SK-N-SH treated with all-trans-retinoic acid at 6 μM for 48 hours (cell line): ENCODE data around the gene SRRM3.

Experiments
- ATAC-seq: fragments of 200-7000 bp; cut with Tn5 transposase; 3 replicates; pipeline ENCODE4 v1.9.1; 2020; ENCODE audit warnings: mild to moderate bottlenecking, moderate library complexity
- ARNTL ChIP-seq: fragments of 450-650 bp; formaldehyde crosslinking; IDR thresholded peaks from 2 replicates; pipeline ENCODE4 v1.5.0; 2020; ENCODE audit warnings: low read depth, mild to moderate bottlenecking, moderate library complexity, borderline replicate concordance
- BACH2 ChIP-seq: fragments of 250-450 bp; sonication (Bioruptor Pico); IDR thresholded peaks from 2 replicates; pipeline ENCODE4 v1.9.0; 2021; ENCODE audit warnings: mild to moderate bottlenecking, borderline replicate concordance
- CSDC2 ChIP-seq: fragments of 250-450 bp; sonication (Bioruptor Pico); IDR thresholded peaks from 2 replicates; pipeline ENCODE4 v1.5.0; 2020; ENCODE audit warnings: mild to moderate bottlenecking, moderate library complexity
- GLIS3 ChIP-seq: fragments of 250-450 bp; sonication (Bioruptor Pico); IDR thresholded peaks from 2 replicates; pipeline ENCODE4 v1.5.0; 2020; ENCODE audit warnings: mild to moderate bottlenecking, moderate library complexity
- ISL1 ChIP-seq: fragments of 250-450 bp; sonication (Bioruptor Pico); IDR thresholded peaks from 2 replicates; pipeline ENCODE4 v2.1.2; 2022; ENCODE audit warnings: mild to moderate bottlenecking, moderate library complexity
- OSR1 ChIP-seq: fragments of 250-450 bp; sonication (Bioruptor Pico); IDR thresholded peaks from 2 replicates; pipeline ENCODE4 v1.8.0; 2022; ENCODE audit warnings: moderate library complexity, mild to moderate bottlenecking, inconsistent platforms
- PPARA ChIP-seq: fragments of 250-450 bp; sonication (Bioruptor Pico); IDR thresholded peaks from 2 replicates; pipeline ENCODE4 v1.5.0; 2020; ENCODE audit warnings: mild to moderate bottlenecking, borderline replicate concordance
- RARB ChIP-seq: fragments of 250-450 bp; sonication (Bioruptor Pico); IDR thresholded peaks from 2 replicates; pipeline ENCODE4 v1.8.0; 2021; ENCODE audit warnings: mild to moderate bottlenecking, moderate library complexity
- SNAI2 ChIP-seq: fragments of 250-450 bp; sonication (Bioruptor Pico); IDR thresholded peaks from 2 replicates; pipeline ENCODE4 v1.5.0; 2020; ENCODE audit warnings: mild to moderate bottlenecking, moderate library complexity
- TCF4 ChIP-seq: fragments of 250-450 bp; sonication (Bioruptor Pico); IDR thresholded peaks from 2 replicates; pipeline ENCODE4 v1.8.0; 2021; ENCODE audit warnings: mild to moderate bottlenecking, moderate library complexity, borderline replicate concordance
- TOX ChIP-seq: fragments of 250-450 bp; sonication (Bioruptor Pico); IDR thresholded peaks from 2 replicates; pipeline ENCODE4 v1.8.0; 2021; ENCODE audit warnings: mild to moderate bottlenecking, moderate library complexity, borderline replicate concordance
- ZC3H10 ChIP-seq: fragments of 250-450 bp; sonication (Bioruptor Pico); IDR thresholded peaks from 2 replicates; pipeline ENCODE4 v1.5.1; 2021; ENCODE audit warnings: mild to moderate bottlenecking, moderate library complexity
- ZFP30 ChIP-seq: fragments of 450-650 bp; formaldehyde crosslinking; IDR thresholded peaks from 2 replicates; pipeline ENCODE4 v1.5.0; 2022; ENCODE audit warnings: mild to moderate bottlenecking, moderate library complexity
- ZNF70 ChIP-seq: fragments of 450-650 bp; formaldehyde crosslinking; IDR thresholded peaks from 2 replicates; pipeline ENCODE4 v1.5.0; 2020; ENCODE audit warnings: mild to moderate bottlenecking, moderate library complexity
- ZNF8 ChIP-seq: fragments of 450-650 bp; formaldehyde crosslinking; IDR thresholded peaks from 2 replicates; pipeline ENCODE4 v1.5.0; 2020; ENCODE audit warnings: mild to moderate bottlenecking, moderate library complexity
- TF ChIP-seq, protein P1 (sequence below): fragments of 250-450 bp; sonication (Bioruptor Pico); IDR thresholded peaks from 2 replicates; pipeline ENCODE4 v1.5.0; 2020; ENCODE audit warnings: mild to moderate bottlenecking, moderate library complexity
- TF ChIP-seq, protein P2 (sequence below): fragments of 250-450 bp; sonication (Bioruptor Pico); IDR thresholded peaks from 2 replicates; pipeline ENCODE4 v1.5.1; 2020; ENCODE audit warnings: low read depth, mild to moderate bottlenecking, moderate library complexity
- TF ChIP-seq, protein P3 (sequence below): fragments of 250-450 bp; sonication (Bioruptor Pico); IDR thresholded peaks from 2 replicates; pipeline ENCODE4 v1.8.0; 2020; ENCODE audit warnings: mild to moderate bottlenecking, moderate library complexity, borderline replicate concordance
- TF ChIP-seq, protein P4 (sequence below): fragments of 250-450 bp; sonication (Bioruptor Pico); IDR thresholded peaks from 2 replicates; pipeline ENCODE4 v1.5.1; 2021; ENCODE audit warnings: mild to moderate bottlenecking, moderate library complexity

The SRRM3 gene

DNA sequence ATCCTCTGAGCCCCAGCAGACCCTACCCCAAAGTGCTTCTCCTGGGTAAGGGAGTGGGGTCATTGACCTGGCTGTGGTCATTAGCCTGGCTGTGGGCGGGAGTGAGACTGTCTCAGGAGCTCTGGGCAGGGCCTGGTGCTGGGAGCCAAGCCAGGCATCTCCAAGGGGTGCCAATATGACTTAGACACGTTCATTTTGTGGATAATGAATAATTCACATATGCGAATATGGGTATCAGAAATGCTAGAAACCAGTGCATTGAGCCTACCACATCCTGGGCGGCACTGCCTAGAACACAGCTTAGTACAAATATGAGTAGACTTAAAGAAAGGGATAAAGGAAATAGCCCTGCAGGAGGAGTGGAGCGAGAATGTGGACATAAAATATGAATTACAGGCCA is 14.4 kb upstream of the SRRM3 start (continued):
- TF ChIP-seq, protein P1, sequence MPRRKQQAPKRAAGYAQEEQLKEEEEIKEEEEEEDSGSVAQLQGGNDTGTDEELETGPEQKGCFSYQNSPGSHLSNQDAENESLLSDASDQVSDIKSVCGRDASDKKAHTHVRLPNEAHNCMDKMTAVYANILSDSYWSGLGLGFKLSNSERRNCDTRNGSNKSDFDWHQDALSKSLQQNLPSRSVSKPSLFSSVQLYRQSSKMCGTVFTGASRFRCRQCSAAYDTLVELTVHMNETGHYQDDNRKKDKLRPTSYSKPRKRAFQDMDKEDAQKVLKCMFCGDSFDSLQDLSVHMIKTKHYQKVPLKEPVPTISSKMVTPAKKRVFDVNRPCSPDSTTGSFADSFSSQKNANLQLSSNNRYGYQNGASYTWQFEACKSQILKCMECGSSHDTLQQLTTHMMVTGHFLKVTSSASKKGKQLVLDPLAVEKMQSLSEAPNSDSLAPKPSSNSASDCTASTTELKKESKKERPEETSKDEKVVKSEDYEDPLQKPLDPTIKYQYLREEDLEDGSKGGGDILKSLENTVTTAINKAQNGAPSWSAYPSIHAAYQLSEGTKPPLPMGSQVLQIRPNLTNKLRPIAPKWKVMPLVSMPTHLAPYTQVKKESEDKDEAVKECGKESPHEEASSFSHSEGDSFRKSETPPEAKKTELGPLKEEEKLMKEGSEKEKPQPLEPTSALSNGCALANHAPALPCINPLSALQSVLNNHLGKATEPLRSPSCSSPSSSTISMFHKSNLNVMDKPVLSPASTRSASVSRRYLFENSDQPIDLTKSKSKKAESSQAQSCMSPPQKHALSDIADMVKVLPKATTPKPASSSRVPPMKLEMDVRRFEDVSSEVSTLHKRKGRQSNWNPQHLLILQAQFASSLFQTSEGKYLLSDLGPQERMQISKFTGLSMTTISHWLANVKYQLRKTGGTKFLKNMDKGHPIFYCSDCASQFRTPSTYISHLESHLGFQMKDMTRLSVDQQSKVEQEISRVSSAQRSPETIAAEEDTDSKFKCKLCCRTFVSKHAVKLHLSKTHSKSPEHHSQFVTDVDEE (CRISPR knock-in tag) = no peak
- no peak for TF ChIP-seq RARB (CRISPR knock-in tag)
- no peak for TF ChIP-seq GLIS3
- no peak for TF ChIP-seq ZC3H10 (CRISPR knock-in tag)
- no peak for TF ChIP-seq ZFP30 (CRISPR knock-in tag)

DNA sequence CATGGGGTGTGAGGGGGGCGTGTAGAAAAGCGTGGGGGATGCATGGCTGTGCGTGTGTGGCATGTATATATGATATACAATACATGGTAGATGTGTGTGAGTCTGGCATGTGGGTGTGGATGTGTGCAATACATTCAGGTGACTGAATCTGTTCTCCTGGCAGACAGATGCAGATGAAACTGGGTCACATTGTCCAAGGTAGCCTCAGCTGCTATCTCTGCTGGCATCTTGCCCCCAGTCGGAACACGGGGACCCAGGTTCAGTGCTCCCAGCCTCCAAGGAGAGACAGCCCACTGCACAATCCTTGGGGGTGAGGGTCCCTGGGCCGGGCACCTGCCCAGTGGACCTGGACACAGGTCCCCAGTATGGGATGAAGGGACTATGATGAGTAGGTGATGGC is 12.4 kb upstream of the SRRM3 start:
- no peak for ATAC-seq
- TF ChIP-seq SNAI2 (CRISPR knock-in tag) (no peak), RARB (CRISPR knock-in tag) (no peak), ARNTL (CRISPR knock-in tag) (no peak), ISL1 (no peak), PPARA (no peak), ZC3H10 (CRISPR knock-in tag) (no peak), BACH2 (CRISPR knock-in tag) (no peak)
- TF ChIP-seq, all 23 proteins: peak for 0

DNA sequence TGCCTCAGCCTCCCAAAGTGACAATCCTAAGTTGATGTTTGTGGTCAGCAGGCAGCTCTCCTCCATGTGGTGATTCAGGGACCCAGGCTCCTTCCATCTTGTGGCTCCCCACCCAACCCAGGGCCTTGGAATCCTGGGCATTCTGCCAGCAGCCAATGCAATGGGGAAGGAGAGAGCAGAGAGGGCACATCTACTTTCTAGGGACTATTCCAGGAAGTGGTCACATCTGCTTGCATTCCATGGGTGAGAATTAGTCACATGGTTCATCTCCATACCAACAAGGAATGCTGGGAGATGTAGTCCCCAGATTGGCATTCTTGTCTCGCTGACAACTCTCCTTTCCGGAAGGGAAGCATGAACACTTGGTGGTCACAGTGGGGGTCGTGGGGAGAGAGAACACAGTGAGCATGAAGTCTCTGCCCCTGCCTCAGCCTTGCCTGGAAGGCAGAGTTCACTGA is 9.9 kb upstream of the SRRM3 start:
- peak; percentile 82 for ATAC-seq
- TF ChIP-seq, protein P2, sequence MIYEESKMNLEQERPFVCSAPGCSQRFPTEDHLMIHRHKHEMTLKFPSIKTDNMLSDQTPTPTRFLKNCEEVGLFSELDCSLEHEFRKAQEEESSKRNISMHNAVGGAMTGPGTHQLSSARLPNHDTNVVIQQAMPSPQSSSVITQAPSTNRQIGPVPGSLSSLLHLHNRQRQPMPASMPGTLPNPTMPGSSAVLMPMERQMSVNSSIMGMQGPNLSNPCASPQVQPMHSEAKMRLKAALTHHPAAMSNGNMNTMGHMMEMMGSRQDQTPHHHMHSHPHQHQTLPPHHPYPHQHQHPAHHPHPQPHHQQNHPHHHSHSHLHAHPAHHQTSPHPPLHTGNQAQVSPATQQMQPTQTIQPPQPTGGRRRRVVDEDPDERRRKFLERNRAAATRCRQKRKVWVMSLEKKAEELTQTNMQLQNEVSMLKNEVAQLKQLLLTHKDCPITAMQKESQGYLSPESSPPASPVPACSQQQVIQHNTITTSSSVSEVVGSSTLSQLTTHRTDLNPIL (CRISPR knock-in tag) = no peak
- TF ChIP-seq ZNF8 (CRISPR knock-in tag) = no peak
- TF ChIP-seq ISL1 = no peak
- TF ChIP-seq TOX (CRISPR knock-in tag) = no peak
- TF ChIP-seq ZC3H10 (CRISPR knock-in tag) = no peak
- no peak for TF ChIP-seq OSR1 (CRISPR knock-in tag)
- no peak for TF ChIP-seq CSDC2 (CRISPR knock-in tag)
- TF ChIP-seq, protein P3, sequence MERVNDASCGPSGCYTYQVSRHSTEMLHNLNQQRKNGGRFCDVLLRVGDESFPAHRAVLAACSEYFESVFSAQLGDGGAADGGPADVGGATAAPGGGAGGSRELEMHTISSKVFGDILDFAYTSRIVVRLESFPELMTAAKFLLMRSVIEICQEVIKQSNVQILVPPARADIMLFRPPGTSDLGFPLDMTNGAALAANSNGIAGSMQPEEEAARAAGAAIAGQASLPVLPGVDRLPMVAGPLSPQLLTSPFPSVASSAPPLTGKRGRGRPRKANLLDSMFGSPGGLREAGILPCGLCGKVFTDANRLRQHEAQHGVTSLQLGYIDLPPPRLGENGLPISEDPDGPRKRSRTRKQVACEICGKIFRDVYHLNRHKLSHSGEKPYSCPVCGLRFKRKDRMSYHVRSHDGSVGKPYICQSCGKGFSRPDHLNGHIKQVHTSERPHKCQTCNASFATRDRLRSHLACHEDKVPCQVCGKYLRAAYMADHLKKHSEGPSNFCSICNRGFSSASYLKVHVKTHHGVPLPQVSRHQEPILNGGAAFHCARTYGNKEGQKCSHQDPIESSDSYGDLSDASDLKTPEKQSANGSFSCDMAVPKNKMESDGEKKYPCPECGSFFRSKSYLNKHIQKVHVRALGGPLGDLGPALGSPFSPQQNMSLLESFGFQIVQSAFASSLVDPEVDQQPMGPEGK = no peak
- no peak for TF ChIP-seq ZNF70 (CRISPR knock-in tag)
- no peak for TF ChIP-seq ARNTL (CRISPR knock-in tag)
- TF ChIP-seq RARB (CRISPR knock-in tag) = no peak
- TF ChIP-seq, all 23 proteins: peak for 0

DNA sequence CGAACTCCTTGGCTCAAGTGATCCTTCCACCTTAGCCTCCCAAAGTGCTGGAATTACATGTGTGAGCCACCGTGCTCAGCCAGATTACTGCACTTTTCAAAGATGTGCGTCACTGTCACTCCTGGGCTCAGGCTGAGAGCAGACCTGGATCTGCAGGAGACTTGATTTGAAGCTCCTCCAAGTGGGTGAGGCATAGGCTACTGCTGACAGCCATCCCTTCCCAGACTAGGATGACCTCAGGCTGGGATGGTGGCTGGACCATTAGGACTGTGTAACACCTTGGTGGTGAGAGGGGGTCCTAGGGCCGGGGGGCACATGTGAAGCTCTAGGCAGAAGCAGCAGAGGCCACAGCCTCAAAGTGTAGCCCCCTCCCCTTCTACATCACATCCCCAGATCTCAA is 8.2 kb upstream of the SRRM3 start:
- ATAC-seq = no peak
- TF ChIP-seq TCF4 (no peak), ZC3H10 (CRISPR knock-in tag) (no peak), BACH2 (CRISPR knock-in tag) (no peak), SNAI2 (CRISPR knock-in tag) (no peak), OSR1 (CRISPR knock-in tag) (no peak), ISL1 (no peak), PPARA (no peak), RARB (CRISPR knock-in tag) (no peak)
- TF ChIP-seq, protein P2 (CRISPR knock-in tag) = no peak
- TF ChIP-seq, protein P4, sequence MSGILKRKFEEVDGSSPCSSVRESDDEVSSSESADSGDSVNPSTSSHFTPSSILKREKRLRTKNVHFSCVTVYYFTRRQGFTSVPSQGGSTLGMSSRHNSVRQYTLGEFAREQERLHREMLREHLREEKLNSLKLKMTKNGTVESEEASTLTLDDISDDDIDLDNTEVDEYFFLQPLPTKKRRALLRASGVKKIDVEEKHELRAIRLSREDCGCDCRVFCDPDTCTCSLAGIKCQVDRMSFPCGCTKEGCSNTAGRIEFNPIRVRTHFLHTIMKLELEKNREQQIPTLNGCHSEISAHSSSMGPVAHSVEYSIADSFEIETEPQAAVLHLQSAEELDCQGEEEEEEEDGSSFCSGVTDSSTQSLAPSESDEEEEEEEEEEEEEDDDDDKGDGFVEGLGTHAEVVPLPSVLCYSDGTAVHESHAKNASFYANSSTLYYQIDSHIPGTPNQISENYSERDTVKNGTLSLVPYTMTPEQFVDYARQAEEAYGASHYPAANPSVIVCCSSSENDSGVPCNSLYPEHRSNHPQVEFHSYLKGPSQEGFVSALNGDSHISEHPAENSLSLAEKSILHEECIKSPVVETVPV = no peak
